Measurements from ENCODE around the gene ANKRD33B. TPM values are rescaled to one million over a fixed set of nuclear protein-coding genes. Genes with fewer than 3 reads are reported as not detected.

ANKRD33B gene
- total and polyA plus RNA-seq, 10 donors = 2.0 to 37.8 (median 24.6) TPM

GRCh38 chr5:10576121-10576789 lies 12.4 kb downstream of the ANKRD33B start:
- Histone ChIP-seq H3K4me3 (no peak overlapping the region), H3K27me3 (replicated peaks in 1 of 7) (no peaks in the 10 kb centered on the region), H3K4me1 (peaks cover 21 to 66% (median 48%) of the 10 kb centered on the region in 6 donors), H3K36me3 (no peaks in the 10 kb centered on the region), H3K9me3 (no peaks in the 10 kb centered on the region), H3K27ac (peak overlapping the region in 1 of 8 donors; percentile 68)
- no peak for DNase-seq
- 81 to 87% (median 85%) methylated on average over 7 of the region's 7 CpGs for WGBS, 5 donors
- TF ChIP-seq POLR2AphosphoS5 (IDR thresholded peaks at IDR 0.05) (no peak), POLR2A (IDR thresholded peaks at IDR 0.05) (no peak), CTCF (IDR thresholded peaks at IDR 0.05 in 8 of 11, conservative IDR thresholded peaks at IDR 0.05 in 3 of 11) (peak in 1 of 11 experiments; percentile 17)
- intact Hi-C loops (cut with DNase I; ENCODE audit: low total_unique reads) = loop anchor here (10.0 kb wide), 1 partner anchor 49 kb away; no protein-coding TSS in a partner anchor

- no peak overlapping the region for H3K4me3 ChIP-seq
- H3K36me3 ChIP-seq = no peaks in the 10 kb centered on the region
- peak overlapping the region in 1 of 8 donors; percentile 68 for H3K27ac ChIP-seq
- no peaks in the 10 kb centered on the region for H3K9me3 ChIP-seq
- no peak for TF ChIP-seq POLR2AphosphoS5 (IDR thresholded peaks at IDR 0.05)
- peak in 1 of 11 experiments; percentile 3 for TF ChIP-seq CTCF (IDR thresholded peaks at IDR 0.05 in 8 of 11, conservative IDR thresholded peaks at IDR 0.05 in 3 of 11)
- no peaks in the 10 kb centered on the region for H3K27me3 ChIP-seq (replicated peaks in 1 of 7)
- H3K4me1 ChIP-seq = peaks cover 25 to 71% (median 51%) of the 10 kb centered on the region in 6 donors
- intact Hi-C loops (cut with DNase I; ENCODE audit: low total_unique reads) = loop anchor here (10.0 kb wide), 1 partner anchor 48 kb away; no protein-coding TSS in a partner anchor
- DNase-seq = no peak
- 41 to 81% (median 63%) methylated on average over 7 of the region's 7 CpGs for WGBS, 5 donors
Observed at GRCh38 chr5:10576790-10577189, 12.9 kb downstream of the ANKRD33B start.

GRCh38 chr5:10577371-10578292 lies 13.8 kb downstream of the ANKRD33B start:
- Histone ChIP-seq H3K27me3 (replicated peaks in 1 of 7) (no peaks in the 10 kb centered on the region), H3K9me3 (no peaks in the 10 kb centered on the region), H3K27ac (peak overlapping the region in 7 of 8 donors; percentile 22 to 76 (median 66)), H3K4me1 (peaks cover 25 to 80% (median 55%) of the 10 kb centered on the region in 6 donors), H3K4me3 (no peak overlapping the region), H3K36me3 (no peaks in the 10 kb centered on the region)
- 52 to 68% (median 59%) methylated on average over 17 to 18 of the region's 18 CpGs for WGBS, 5 donors
- intact Hi-C loops (cut with DNase I; ENCODE audit: low total_unique reads) = loop anchor here (10.0 kb wide), 1 partner anchor 47 kb away; no protein-coding TSS in a partner anchor
- peak in 2 of 3 donors; percentile 36 to 81 for TF ChIP-seq POLR2AphosphoS5 (IDR thresholded peaks at IDR 0.05)
- TF ChIP-seq CTCF (IDR thresholded peaks at IDR 0.05 in 8 of 11, conservative IDR thresholded peaks at IDR 0.05 in 3 of 11) = no peak
- TF ChIP-seq POLR2A (IDR thresholded peaks at IDR 0.05) = no peak
- DNase-seq = peak; percentile 78
